ENCODE measurements around the gene CDH5.

CDH5 gene

GRCh38 chr16:66419527-66419926, 53.0 kb downstream of the CDH5 start:
- DNase-seq = no peak

DNA sequence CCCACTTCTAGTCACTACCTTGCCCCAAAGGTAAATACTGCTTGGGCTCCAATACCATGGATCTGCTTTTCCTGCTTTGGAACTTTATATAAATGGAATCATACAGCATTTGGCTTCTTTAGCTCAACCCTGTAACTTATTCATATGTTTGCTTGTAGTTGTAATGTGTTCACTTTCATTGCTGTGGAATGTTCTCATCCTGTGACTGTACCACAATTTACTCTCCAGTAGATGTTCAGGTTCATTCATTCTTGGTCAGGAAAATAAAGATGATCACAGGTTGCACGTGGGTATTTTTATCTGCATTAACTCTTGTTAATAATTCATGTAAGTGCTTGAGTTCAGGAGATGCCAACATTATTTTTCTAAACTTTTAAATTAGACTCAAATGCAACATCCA, 53.9 kb downstream of the CDH5 start:
- no peak for DNase-seq

DNA sequence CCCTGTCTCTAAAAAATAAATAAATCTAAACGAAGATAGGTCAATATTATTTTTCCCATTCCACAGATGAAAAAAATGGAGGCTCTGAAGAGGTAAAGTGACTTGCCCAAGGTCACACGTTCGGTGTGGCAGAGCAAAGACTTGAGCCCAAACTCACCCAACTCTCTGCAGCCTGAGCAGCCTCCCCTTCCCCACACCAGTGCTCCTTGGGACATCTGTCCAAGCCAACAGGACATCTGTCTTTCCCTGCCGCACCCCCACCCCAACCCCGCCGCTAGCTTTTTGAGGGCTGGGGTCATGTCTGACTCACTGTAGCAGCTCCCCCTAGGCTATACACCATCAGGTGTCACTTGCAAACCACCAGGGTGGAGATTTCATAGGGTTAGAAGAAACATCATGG, 55.4 kb downstream of the CDH5 start:
- no peak for DNase-seq

GRCh38 chr16:66422366-66422765, 55.9 kb downstream of the CDH5 start:
- no peak for DNase-seq

- DNase-seq = no peak
Measured at GRCh38 chr16:66423177-66423576, 56.7 kb downstream of the CDH5 start.

- DNase-seq = no peak
Measured at GRCh38 chr16:66425651-66426050, 59.2 kb downstream of the CDH5 start.

- DNase-seq = no peak
Measured at GRCh38 chr16:66426112-66427035, 59.9 kb downstream of the CDH5 start.

GRCh38 chr16:66427036-66427860, 60.8 kb downstream of the CDH5 start, which contains the start of gene BEAN1:
Gene BEAN1, plus strand, starts transcription at chr16:66427295. Its CDS starts 10,382 bp downstream, at chr16:66437677.
- no peak for DNase-seq

DNA sequence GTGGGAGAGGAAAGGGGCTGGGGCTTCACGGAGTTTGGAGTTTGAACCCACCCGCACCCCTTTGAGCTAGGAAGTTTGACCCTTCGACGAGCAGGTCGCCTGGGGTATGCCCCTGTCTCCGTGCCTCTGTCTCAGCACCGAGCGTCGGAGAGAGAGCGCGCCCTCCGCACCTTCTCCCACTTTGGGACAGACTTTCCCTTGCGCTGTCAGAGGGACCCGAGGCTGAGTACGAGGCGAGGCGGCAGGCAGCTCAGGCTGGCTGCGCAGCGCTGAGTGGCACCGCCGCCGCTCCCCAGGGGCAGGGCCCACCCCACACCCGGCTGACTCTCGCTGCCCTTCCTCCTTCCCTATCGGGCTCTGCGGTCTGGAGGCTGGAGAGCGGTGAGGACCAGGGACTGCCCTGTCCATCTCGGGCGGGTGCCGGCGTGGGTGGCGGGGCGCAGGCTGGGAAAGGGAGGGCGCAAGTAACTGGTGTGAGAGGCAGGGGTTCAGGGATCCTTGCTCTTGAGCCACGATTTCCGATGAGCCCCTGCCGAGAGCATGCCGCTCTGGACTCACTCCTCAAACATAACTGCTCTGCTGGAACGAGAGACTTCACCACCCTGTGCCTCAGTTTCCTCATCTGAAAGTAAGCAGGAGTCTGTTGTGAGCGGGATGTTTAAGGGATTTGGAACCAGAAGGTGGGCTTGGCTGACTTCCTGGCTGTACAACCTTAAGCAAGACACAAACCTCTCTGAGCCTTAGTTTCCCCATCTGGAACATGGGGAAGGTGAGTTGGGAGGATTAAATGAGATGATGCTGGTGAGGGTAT, 61.6 kb downstream of the CDH5 start:
- no peak for DNase-seq

GRCh38 chr16:66428682-66429251, 62.3 kb downstream of the CDH5 start:
- no peak for DNase-seq

- no peak for DNase-seq
Measured at GRCh38 chr16:66429290-66429962, 62.9 kb downstream of the CDH5 start.

DNA sequence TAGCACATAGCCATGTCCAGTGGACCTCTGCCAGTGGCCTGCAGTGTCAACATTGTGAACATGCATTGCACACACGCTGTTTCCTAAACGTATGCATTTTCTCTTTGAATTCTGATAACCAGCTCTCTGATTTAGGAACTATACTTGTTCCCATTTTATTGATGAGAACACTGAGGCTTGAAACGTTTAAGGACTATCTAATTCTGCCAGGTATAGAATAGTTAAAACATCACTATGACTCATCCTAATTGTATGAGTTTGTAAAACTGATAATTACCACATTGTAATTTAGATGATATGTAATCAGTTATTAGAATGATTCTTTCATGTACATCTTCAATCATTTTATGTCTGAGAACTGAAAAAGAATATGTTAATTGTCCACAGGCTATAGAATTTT, 63.7 kb downstream of the CDH5 start:
- DNase-seq = no peak

DNA sequence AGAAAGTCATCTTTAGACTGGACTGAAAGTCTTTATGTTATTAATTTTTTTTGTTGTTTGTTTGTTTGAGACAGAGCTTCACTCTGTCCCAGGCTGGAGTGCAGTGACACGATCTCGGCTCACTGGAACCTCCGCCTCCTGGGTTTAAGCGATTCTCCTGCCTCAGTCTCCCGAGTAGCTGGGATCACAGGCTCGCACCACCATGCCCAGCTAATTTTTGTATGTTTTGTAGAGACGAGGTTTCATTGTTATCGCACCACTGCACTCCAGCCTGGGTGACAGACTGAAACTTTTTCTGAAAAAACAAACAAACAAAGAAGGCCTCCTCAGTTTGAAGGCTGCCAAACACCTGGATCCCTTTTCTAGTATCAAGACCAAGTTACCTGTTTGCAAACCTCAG, 65.3 kb downstream of the CDH5 start:
- no peak for DNase-seq

DNA sequence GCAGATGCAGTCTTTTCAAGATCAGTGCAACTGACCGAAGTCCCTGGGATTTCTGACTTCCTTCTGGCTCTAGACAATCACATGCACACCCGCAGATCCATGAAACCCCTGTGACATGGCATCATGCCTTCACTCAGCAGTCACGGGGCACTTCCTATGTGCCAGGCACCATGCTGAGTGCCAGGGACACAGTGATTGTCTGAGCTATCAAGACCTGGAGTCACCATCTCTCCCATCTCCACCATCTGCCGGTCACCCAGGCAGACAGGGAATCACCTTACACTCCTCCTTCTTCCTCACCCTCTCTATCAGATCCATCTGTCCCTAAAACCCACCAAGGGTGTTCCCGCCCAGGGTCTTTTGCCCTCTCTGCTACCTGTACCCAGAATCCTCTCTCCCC, 65.9 kb downstream of the CDH5 start:
- DNase-seq = no peak

GRCh38 chr16:66434619-66435430, 68.3 kb downstream of the CDH5 start:
- DNase-seq = no peak

- no peak for DNase-seq
Measured at GRCh38 chr16:66435896-66436295, 69.4 kb downstream of the CDH5 start.

DNA sequence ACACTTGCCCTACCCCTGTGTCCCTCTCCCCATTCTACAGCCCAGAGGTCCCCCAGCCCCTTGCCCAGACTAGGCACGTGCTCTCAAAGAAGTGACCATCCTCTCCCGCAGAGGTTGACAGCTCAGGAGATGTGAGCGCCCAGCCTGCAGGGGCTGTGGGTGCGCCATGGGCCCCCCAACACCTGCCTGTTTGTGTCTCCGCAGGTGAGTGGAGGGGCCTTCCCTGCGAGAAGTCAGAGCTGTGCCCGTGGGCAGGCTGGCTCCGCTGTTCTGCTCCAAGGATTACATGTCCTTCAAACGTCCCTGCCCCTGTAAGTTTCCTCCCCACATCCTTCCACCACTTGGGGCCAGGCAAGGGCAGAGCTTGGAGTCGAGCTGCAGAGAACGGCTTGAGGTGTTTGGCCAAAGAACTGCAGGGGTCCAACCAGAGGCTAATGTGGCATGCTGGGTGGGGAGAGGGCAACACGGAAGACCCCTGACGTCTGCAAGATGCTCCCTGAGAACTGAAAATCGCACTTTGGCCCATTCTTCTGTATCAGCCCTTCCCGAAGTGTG, 71.0 kb downstream of the CDH5 start:
- DNase-seq = no peak

DNA sequence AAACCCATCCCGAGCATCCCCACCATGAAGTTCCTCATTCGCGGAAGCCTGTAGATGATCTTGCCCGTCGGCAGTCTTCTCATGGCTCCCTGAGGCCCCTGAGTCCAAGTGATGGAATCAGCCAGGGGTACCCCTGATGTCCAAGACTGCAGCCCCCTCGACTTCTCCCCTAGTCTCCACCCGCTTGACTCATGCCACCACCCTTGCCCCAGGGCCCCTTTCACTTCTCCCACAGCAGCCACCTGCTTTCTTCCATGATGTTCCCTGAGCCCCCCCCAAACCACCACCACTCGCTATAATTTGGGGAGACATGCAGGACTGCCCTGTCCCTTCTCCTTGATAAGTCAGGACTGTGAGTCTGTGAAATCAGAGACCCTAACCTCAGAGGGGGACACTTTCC, 72.0 kb downstream of the CDH5 start:
- DNase-seq = no peak

DNA sequence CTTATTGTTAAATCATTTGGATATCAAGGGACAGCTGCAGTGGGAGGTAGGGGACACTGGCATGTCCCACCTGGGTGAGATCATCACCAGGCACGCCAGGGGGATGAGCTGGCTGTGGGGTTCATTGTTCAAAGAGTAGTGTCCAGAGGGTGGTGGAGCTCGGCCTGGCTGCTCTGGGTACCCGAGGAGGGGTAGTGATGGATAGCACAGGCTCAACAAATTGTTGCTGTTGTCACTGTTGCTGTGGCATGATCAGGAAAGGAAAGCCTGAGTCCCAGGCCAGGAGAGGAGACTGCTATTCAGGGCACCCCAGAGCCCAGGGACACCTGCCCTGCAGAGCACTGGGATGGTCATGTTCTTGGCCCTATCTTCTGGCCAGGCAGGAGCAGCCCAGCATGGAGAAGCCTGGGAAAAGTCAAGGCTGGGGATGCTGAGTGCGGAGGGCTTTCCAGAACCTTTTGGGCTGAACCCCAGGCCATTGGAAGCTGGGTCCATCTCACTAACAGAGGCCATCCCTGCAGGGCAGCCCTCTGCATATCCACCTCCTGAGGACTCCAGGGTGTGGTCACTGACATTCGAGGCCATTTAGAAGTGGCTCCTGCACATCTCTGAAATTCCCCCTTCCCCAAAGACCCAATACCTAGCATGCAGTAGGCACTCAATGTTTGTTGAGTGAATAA, 72.7 kb downstream of the CDH5 start:
- DNase-seq = no peak

GRCh38 chr16:66440271-66440802, 73.8 kb downstream of the CDH5 start:
- DNase-seq = no peak

Measured in stimulated activated CD4-positive, alpha-beta T cell treated with anti-CD3 and anti-CD28 coated beads, Interleukin-4, amount 100 ng/mL, for 24 hours (primary cell).